ENCODE measurements around the gene PTPRB.

The PTPRB gene

DNA sequence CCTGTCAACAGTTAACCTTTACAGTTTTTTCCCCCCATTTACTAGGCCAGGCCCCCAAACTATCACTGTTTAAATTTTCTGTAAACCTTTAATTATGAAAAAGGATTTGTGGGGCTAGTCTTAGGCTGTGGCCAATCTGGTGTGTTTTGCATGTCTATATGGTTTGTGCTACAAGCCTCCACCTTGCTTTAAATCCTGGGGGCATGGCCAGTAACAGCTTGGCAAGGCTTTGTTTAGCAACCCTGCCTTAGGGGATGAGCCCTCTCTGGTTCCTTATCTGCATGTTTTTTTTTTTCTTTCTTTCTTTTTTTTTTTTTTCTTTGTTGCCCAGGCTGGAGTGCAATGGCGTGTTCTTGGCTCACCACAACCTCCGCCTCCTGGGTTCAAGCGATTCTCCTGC is 168.5 kb downstream of the PTPRB start:
- H3K4me3 ChIP-seq (ENCODE audit: low read length): peak overlapping the region; percentile 88
- no peak overlapping the region for H2AFZ ChIP-seq (ENCODE audit: low read depth, low read length)
- peak overlapping the region; percentile 83 for H3K9ac ChIP-seq (ENCODE audit: low read length)
- TF ChIP-seq EZH2phosphoT487 (IDR thresholded peaks at IDR 0.05; ENCODE audit: low read depth) (no peak), CTCF (IDR thresholded peaks at IDR 0.05; ENCODE audit: low read depth, low read length) (no peak)
- peaks cover 33% of the 10 kb centered on the region for H3K79me2 ChIP-seq (ENCODE audit: low read length)
- no peaks in the 10 kb centered on the region for H3K27me3 ChIP-seq (ENCODE audit: low read depth, low read length)
- H4K20me1 ChIP-seq (ENCODE audit: insufficient read depth, low read length): 0 out of 2 replicates have a peak, but pooled peaks cover 3% of the 10 kb centered on the region
- peaks cover 9% of the 10 kb centered on the region for H3K36me3 ChIP-seq (replicated peaks; ENCODE audit: low read depth, low read length)
- peaks cover 13% of the 10 kb centered on the region for H3K9me3 ChIP-seq (ENCODE audit: insufficient read depth, low read length)
- peaks cover 23% of the 10 kb centered on the region for H3K4me1 ChIP-seq (ENCODE audit: low read length)
- peak overlapping the region; percentile 90 for H3K27ac ChIP-seq (ENCODE audit: low read length)
- peak overlapping the region; percentile 76 for H3K4me2 ChIP-seq (ENCODE audit: low read length)

DNA sequence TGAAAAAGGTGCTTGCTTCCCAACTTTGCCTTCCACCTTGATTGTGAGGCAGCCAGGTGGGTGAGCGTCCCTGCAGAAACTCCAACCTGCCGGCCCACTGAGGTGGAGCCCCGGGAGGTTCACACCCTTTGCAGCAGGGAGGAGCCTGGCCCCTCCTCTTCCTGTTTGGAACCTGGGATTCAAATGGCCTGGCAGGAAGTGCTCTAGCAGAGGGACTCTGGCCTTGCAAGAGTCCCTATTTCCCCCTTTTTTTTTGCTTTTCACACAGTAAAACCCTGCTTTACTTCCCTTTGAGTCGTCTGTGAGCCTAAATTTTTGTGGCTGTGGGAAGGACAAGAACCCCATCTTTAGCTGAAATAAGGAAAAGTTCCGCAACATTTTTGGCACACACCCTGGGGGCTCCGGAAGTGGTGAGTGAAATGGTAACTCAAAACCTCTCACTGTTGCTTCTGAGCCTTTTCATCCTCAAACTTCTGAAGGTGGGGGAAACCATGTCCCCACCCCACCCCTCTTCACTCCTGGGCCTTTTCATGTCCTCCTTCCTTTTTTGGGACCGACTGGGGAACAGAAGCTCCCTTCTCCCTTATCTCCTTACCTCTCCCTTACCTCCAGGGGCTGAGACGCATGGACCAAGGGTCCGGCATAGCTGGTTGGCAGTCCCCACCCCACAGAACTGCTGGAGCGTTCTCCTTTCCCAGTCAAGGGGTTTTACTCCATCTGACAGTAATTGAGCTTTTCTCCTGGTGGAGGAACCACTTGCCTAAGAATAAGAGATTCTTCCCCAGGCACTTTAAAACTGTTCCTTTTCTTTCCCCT is 169.1 kb downstream of the PTPRB start:
- Histone ChIP-seq H3K4me2 (ENCODE audit: low read length) (peak overlapping the region; percentile 76), H3K79me2 (ENCODE audit: low read length) (peaks cover 33% of the 10 kb centered on the region), H3K27me3 (ENCODE audit: low read depth, low read length) (no peaks in the 10 kb centered on the region), H3K4me3 (ENCODE audit: low read length) (peak overlapping the region; percentile 88), H3K36me3 (replicated peaks; ENCODE audit: low read depth, low read length) (peaks cover 13% of the 10 kb centered on the region), H2AFZ (ENCODE audit: low read depth, low read length) (peak overlapping the region; percentile 71), H3K9me3 (ENCODE audit: insufficient read depth, low read length) (peaks cover 19% of the 10 kb centered on the region), H3K4me1 (ENCODE audit: low read length) (peaks cover 23% of the 10 kb centered on the region), H3K9ac (ENCODE audit: low read length) (peak overlapping the region; percentile 83), H3K27ac (ENCODE audit: low read length) (peak overlapping the region; percentile 90), H4K20me1 (ENCODE audit: insufficient read depth, low read length) (0 out of 2 replicates have a peak, but pooled peaks cover 3% of the 10 kb centered on the region)
- TF ChIP-seq CTCF (IDR thresholded peaks at IDR 0.05; ENCODE audit: low read depth, low read length) (no peak), EZH2phosphoT487 (IDR thresholded peaks at IDR 0.05; ENCODE audit: low read depth) (no peak)

- H3K27me3 ChIP-seq (ENCODE audit: low read depth, low read length): no peaks in the 10 kb centered on the region
- H3K9ac ChIP-seq (ENCODE audit: low read length): peak overlapping the region; percentile 83; the same call in 1 of the 2 replicates
- H3K79me2 ChIP-seq (ENCODE audit: low read length): peaks cover 33% of the 10 kb centered on the region
- TF ChIP-seq EZH2phosphoT487 (IDR thresholded peaks at IDR 0.05; ENCODE audit: low read depth): no peak
- no peak for TF ChIP-seq CTCF (IDR thresholded peaks at IDR 0.05; ENCODE audit: low read depth, low read length)
- H4K20me1 ChIP-seq (ENCODE audit: insufficient read depth, low read length): 0 out of 2 replicates have a peak, but pooled peaks cover 3% of the 10 kb centered on the region
- H3K4me3 ChIP-seq (ENCODE audit: low read length): peak overlapping the region; percentile 88
- peaks cover 24% of the 10 kb centered on the region for H3K9me3 ChIP-seq (ENCODE audit: insufficient read depth, low read length)
- peaks cover 23% of the 10 kb centered on the region for H3K4me1 ChIP-seq (ENCODE audit: low read length)
- H3K4me2 ChIP-seq (ENCODE audit: low read length): peak overlapping the region; percentile 76
- H3K27ac ChIP-seq (ENCODE audit: low read length): peak overlapping the region; percentile 90; the same call in 1 of the 2 replicates
- peaks cover 13% of the 10 kb centered on the region for H3K36me3 ChIP-seq (replicated peaks; ENCODE audit: low read depth, low read length)
- H2AFZ ChIP-seq (ENCODE audit: low read depth, low read length): peak overlapping the region; percentile 71; the same call in 1 of the 2 replicates
Measured at GRCh38 chr12:70467476-70467875, 169.8 kb downstream of the PTPRB start.

DNA sequence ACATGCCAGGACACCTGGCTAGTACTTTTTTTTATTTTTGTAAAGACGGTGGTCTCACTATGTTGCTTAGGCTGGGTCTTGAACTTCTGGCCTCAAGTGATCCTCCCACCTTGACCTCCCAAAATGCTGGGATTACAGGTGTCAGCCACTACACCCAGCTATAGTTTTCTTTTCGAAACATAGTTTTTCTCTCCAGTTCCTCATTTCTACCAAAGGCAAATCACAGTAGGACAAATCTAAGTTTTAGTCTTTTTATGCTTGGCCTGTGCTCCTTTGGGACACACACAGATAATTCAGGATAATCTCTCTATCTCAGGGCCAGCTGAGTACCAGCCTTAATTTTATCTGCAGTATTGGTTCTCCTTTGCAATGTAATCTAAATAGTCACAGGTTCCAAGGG is 170.5 kb downstream of the PTPRB start:
- H3K9ac ChIP-seq (ENCODE audit: low read length): no peak overlapping the region
- no peak overlapping the region for H3K4me2 ChIP-seq (ENCODE audit: low read length)
- H2AFZ ChIP-seq (ENCODE audit: low read depth, low read length): no peak overlapping the region
- no peak overlapping the region for H3K27ac ChIP-seq (ENCODE audit: low read length)
- peaks cover 23% of the 10 kb centered on the region for H3K4me1 ChIP-seq (ENCODE audit: low read length)
- H3K27me3 ChIP-seq (ENCODE audit: low read depth, low read length): no peaks in the 10 kb centered on the region
- peaks cover 31% of the 10 kb centered on the region for H3K79me2 ChIP-seq (ENCODE audit: low read length)
- TF ChIP-seq EZH2phosphoT487 (IDR thresholded peaks at IDR 0.05; ENCODE audit: low read depth): no peak
- TF ChIP-seq CTCF (IDR thresholded peaks at IDR 0.05; ENCODE audit: low read depth, low read length): no peak
- H3K9me3 ChIP-seq (ENCODE audit: insufficient read depth, low read length): peaks cover 24% of the 10 kb centered on the region
- 0 out of 2 replicates have a peak, but pooled peaks cover 3% of the 10 kb centered on the region for H4K20me1 ChIP-seq (ENCODE audit: insufficient read depth, low read length)
- H3K4me3 ChIP-seq (ENCODE audit: low read length): no peak overlapping the region
- peaks cover 13% of the 10 kb centered on the region for H3K36me3 ChIP-seq (replicated peaks; ENCODE audit: low read depth, low read length)

Data from OCI-LY3 (cell line).